CD4-positive, alpha-beta T cell (primary cell): ENCODE results near the gene SKAP1. TPM values are rescaled to one million over a fixed set of nuclear protein-coding genes. Genes with fewer than 3 reads are reported as not detected.

Experiments
- ATAC-seq: fragments of 200-7000 bp; cut with Tn5 transposase; one replicate; pipeline ENCODE4 v1.10.0; 2022; ENCODE audit warnings: mild to moderate bottlenecking; ENCODE audit not compliant: poor library complexity
- CTCF ChIA-PET: fragments of 350-600 bp; sonication (Branson Sonifier 250); formaldehyde crosslinking; loops from one replicate; lab custom pipeline; 2021; ENCODE audit warnings: antibody characterized with exemption, inconsistent platforms; lab: Charles Lee
- POLR2A ChIA-PET: fragments of 350-600 bp; sonication (Branson Sonifier 250); formaldehyde crosslinking; loops from one replicate; lab custom pipeline; 2021; ENCODE audit warnings: antibody characterized with exemption, inconsistent platforms; lab: Charles Lee
- DNase-seq, 14 experiments: peaks; one replicate each; pipeline ENCODE4 v3.0.0-alpha.2; 2013 to 2020; ENCODE audit warnings: mixed read lengths in 2 of 14
- H3K27ac ChIP-seq, 2 donors: one replicate each; pipeline versions ENCODE4 v1.5.1 to v1.7.0; 2013; ENCODE audit warnings: low read length in 2 of 2, low read depth in 1 of 2, mild to moderate bottlenecking in 1 of 2
- H3K27me3 ChIP-seq, 2 experiments: 1 replicate in 1 of 2; 2 replicates in 1 of 2; pipeline versions ENCODE4 v1.6.1 to v1.7.0; 2013; ENCODE audit warnings: low read length in 2 of 2, control low read depth in 1 of 2, mild to moderate bottlenecking in 1 of 2, moderate library complexity in 1 of 2; ENCODE audit not compliant: insufficient read depth in 2 of 2, control insufficient read depth in 1 of 2
- H3K36me3 ChIP-seq: one replicate; pipeline ENCODE4 v1.6.1; 2013; ENCODE audit warnings: low read length, control low read depth; ENCODE audit not compliant: insufficient read depth
- H3K4me1 ChIP-seq: one replicate; pipeline ENCODE4 v1.6.1; 2013; ENCODE audit warnings: low read length, control low read depth; ENCODE audit not compliant: insufficient read depth
- H3K4me3 ChIP-seq: one replicate; pipeline ENCODE4 v1.5.1; 2013; ENCODE audit warnings: mild to moderate bottlenecking, low read length, moderate library complexity
- H3K9me3 ChIP-seq, 2 experiments: 1 replicate in 1 of 2; 2 replicates in 1 of 2; pipeline versions ENCODE4 v1.6.1 to v1.7.0; 2013; ENCODE audit warnings: low read length in 2 of 2, mild to moderate bottlenecking in 2 of 2, control low read depth in 1 of 2, moderate library complexity in 1 of 2; ENCODE audit not compliant: control insufficient read depth in 1 of 2, insufficient read depth in 1 of 2
- H3K27ac Mint-ChIP-seq: one replicate; pipeline ENCODE4 v1.8.0; 2020; ENCODE audit warnings: mixed read lengths
- H3K27me3 Mint-ChIP-seq: one replicate; pipeline ENCODE4 v1.8.0; 2021; ENCODE audit warnings: mixed read lengths
- H3K36me3 Mint-ChIP-seq: one replicate; pipeline ENCODE4 v1.8.0; 2021; ENCODE audit warnings: low read depth, mixed read lengths
- H3K4me1 Mint-ChIP-seq: one replicate; pipeline ENCODE4 v1.8.0; 2021; ENCODE audit warnings: low read depth, mixed read lengths
- H3K4me3 Mint-ChIP-seq: one replicate; pipeline ENCODE4 v1.8.0; 2020; ENCODE audit warnings: mild to moderate bottlenecking, mixed read lengths
- H3K9me3 Mint-ChIP-seq: one replicate; pipeline ENCODE4 v1.8.0; 2020; ENCODE audit warnings: mixed read lengths
- CTCF ChIP-seq: fragments of 200-600 bp; IDR thresholded peaks from one replicate; pipeline ENCODE4 v1.8.0; 2022; ENCODE audit warnings: antibody characterized with exemption, mild to moderate bottlenecking
- intact Hi-C, 2 experiments: fragments of 100-400 bp; cut with DNase I in 1 of 2; cut with micrococcal nuclease in 1 of 2; formaldehyde crosslinking; loops; one replicate each; pipeline versions ENCODE4 v1.15.1 to v1.9.0; 2023 to 2025; cut with DNase I, micrococcal nuclease
- total RNA-seq, 174 experiments: library from RNA in 2 of 174; stranded (reverse) in 2 of 174; gene quantifications; one replicate each; pipeline ENCODE4 v1.2.3 and lab custom pipeline; 2021 to 2026

SKAP1 gene
- total RNA-seq, 2 experiments from 2014 or later, result 92.0 to 95.1 TPM

GRCh38 chr17:48258331-48258730, 171.7 kb downstream of the SKAP1 start:
- Mint-ChIP-seq H3K36me3 (peaks cover 57% of the 10 kb centered on the region), H3K27ac (no peak overlapping the region), H3K4me1 (peaks cover 19% of the 10 kb centered on the region), H3K27me3 (no peaks in the 10 kb centered on the region), H3K9me3 (no peaks in the 10 kb centered on the region), H3K4me3 (no peak overlapping the region)
- H3K9me3 ChIP-seq, result no peaks in the 10 kb centered on the region
- no peak for ATAC-seq
- intact Hi-C loops, result no loop called here
- POLR2A ChIA-PET, result no interaction called here
- no peak for TF ChIP-seq CTCF
- no peak overlapping the region for H3K27ac ChIP-seq
- peaks cover 30% of the 10 kb centered on the region for H3K36me3 ChIP-seq
- DNase-seq, result no peak
- no peaks in the 10 kb centered on the region for H3K27me3 ChIP-seq
- no peaks in the 10 kb centered on the region for H3K4me1 ChIP-seq
- no peak overlapping the region for H3K4me3 ChIP-seq
- CTCF ChIA-PET, result interaction anchor here (1.3 to 1.6 kb wide), 2 partner anchors 11 to 173 kb away, joined by 3 read pairs; no protein-coding TSS in a partner anchor

DNA sequence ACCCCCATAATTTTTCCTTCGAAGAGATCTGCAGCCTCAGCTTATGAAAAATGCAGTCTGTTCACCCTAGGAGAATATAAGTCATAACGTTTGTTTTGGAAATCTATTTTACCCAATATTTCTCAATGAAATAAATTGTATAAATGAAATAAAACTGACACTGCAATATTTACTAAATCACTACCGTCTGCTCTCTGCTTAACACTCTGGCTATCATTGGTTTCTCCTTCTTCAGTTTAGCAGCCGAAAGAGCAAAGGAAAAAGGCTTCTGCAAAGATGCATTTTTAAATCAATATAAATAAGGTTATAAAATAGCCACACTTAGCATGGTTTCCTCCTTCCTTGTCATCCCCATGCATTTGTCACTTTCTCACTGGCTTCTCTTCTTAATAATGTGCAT, 174.3 kb downstream of the SKAP1 start:
- Histone ChIP-seq H3K27ac (no peak overlapping the region), H3K9me3 (no peaks in the 10 kb centered on the region), H3K27me3 (no peaks in the 10 kb centered on the region), H3K4me3 (no peak overlapping the region), H3K36me3 (peaks cover 24% of the 10 kb centered on the region), H3K4me1 (no peaks in the 10 kb centered on the region)
- Mint-ChIP-seq H3K27me3 (no peaks in the 10 kb centered on the region), H3K4me1 (peaks cover 26% of the 10 kb centered on the region), H3K27ac (no peak overlapping the region), H3K9me3 (no peaks in the 10 kb centered on the region), H3K36me3 (peaks cover 53% of the 10 kb centered on the region), H3K4me3 (no peak overlapping the region)
- POLR2A ChIA-PET, result no interaction called here
- TF ChIP-seq CTCF, result no peak
- CTCF ChIA-PET, result no interaction called here
- intact Hi-C loops, result no loop called here
- DNase-seq (no peak), ATAC-seq (no peak)

DNA sequence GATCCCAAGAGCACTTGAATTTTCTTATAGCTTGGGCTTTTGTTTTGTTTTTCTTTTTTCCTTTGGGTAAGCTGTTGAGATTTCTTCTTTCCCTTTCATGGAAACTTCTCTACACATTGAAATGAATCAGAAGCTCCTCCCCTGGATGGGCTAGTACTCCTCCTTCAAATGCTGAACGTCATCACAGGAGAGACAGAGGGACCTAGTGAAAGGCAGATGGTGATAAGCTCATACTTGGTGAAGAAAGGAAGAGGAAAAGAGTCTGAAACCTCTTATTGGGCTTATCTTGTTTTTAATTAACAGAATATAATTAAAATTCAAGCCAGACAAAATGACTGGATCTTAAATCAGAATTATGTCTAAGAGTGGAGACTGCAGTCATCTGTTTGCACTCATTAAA, 175.1 kb downstream of the SKAP1 start:
- DNase-seq (no peak), ATAC-seq (no peak)
- CTCF ChIA-PET, result interaction anchor here (0.7 kb wide), 2 partner anchors 8 to 285 kb away, joined by 3 to 5 read pairs; no protein-coding TSS in a partner anchor
- Mint-ChIP-seq H3K36me3 (peaks cover 48% of the 10 kb centered on the region), H3K27ac (no peak overlapping the region), H3K27me3 (no peaks in the 10 kb centered on the region), H3K4me1 (peaks cover 26% of the 10 kb centered on the region), H3K9me3 (no peaks in the 10 kb centered on the region), H3K4me3 (no peak overlapping the region)
- TF ChIP-seq CTCF, result no peak
- Histone ChIP-seq H3K36me3 (peaks cover 24% of the 10 kb centered on the region), H3K4me3 (no peak overlapping the region), H3K9me3 (no peaks in the 10 kb centered on the region), H3K4me1 (no peaks in the 10 kb centered on the region), H3K27ac (no peak overlapping the region), H3K27me3 (no peaks in the 10 kb centered on the region)
- POLR2A ChIA-PET, result no interaction called here
- intact Hi-C loops, result no loop called here
